ENCODE data around the gene VPS35L.

The VPS35L gene

DNA sequence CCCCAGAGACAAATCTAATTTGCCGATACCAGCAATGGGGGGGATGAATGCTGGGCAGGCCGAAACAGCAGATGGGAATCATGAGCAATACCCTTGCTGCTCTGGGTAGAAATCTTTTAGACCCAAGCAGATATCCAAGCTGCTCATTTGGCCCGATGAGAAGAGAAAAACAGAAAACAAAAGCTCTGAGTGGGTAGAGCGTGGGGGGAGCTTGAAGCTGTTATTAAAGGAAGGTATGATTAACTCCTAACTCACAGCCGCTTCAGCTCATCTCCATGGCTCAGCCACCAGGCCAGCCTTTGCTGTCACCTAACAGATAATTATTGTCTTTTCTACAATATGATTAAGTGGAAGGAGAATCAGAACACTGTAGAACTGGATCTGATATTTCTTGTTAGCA lies 58.3 kb downstream of the VPS35L start:
- DNase-seq (ENCODE audit: low read depth) = peak; percentile 2
- H3K4me3 ChIP-seq (ENCODE audit: control insufficient read depth, low read depth, low read length) = no peak overlapping the region
- TF ChIP-seq CTCF (conservative IDR thresholded peaks at IDR 0.05; ENCODE audit: control insufficient read depth, insufficient read depth, low read depth, low read length) = no peak

DNA sequence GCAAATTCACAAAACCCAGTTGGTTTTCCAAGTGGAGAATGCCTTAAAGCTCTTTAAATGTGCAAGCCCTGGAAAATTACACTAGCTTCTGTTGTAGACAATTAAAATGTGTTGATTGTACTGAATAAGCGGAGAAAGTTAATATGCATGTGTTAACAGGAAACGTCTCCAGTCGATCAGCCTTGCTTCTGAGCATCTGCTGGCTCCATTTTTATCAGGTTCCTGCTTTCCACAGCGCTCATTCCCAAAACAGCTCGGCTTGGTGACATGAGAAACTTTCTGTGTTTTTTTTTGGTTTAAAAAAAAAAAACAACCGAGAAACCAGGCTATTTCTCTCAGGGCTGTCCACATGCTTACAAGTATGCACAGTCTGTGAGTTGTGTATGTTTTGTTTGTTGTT lies 60.7 kb downstream of the VPS35L start:
- H3K4me3 ChIP-seq (ENCODE audit: control insufficient read depth, low read depth, low read length) = no peak overlapping the region
- no peak for DNase-seq (ENCODE audit: low read depth)
- TF ChIP-seq CTCF (conservative IDR thresholded peaks at IDR 0.05; ENCODE audit: control insufficient read depth, insufficient read depth, low read depth, low read length) = no peak

DNA sequence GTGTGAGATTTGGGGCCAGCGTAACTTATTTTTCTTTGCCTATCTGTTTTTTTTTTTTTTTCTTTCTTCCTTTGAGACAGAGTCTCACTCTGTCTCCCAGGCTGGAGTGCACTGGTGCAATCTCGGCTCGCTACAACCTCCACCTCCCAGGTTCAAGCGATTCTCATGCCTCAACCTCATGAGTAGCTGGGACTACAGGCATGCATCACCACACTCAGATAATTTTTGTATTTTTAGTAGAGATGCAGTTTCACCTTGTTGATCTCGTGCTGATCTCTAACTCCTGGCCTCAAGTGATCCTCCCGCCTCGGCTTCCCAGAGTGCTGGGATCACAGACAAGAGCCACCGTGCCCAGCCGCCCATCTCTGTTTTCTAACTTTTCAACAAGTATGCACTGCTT lies 63.4 kb downstream of the VPS35L start:
- DNase-seq (ENCODE audit: low read depth) = no peak
- H3K4me3 ChIP-seq (ENCODE audit: control insufficient read depth, low read depth, low read length) = no peak overlapping the region
- TF ChIP-seq CTCF (conservative IDR thresholded peaks at IDR 0.05; ENCODE audit: control insufficient read depth, insufficient read depth, low read depth, low read length) = no peak

DNA sequence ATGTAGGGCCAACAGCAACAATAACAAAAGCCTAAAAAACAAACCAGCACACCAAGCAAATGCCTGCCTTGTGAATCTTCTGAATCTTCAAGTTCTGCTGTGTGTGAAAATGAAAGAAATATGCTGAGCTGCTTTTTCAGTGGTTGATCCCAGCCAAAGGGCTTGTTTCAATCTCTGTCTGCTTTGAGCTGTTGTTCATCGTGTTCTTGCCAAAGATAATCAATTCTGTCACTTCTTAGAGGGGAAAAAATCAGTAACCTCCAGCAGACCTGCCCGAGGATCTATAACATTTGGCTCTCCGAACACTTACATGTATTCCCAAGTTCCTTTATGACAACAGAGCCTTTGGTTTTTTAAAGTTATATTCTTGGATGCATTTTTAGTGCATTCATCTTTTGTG lies 65.9 kb downstream of the VPS35L start:
- DNase-seq (ENCODE audit: low read depth) = no peak
- H3K4me3 ChIP-seq (ENCODE audit: control insufficient read depth, low read depth, low read length) = no peak overlapping the region
- no peak for TF ChIP-seq CTCF (conservative IDR thresholded peaks at IDR 0.05; ENCODE audit: control insufficient read depth, insufficient read depth, low read depth, low read length)

DNA sequence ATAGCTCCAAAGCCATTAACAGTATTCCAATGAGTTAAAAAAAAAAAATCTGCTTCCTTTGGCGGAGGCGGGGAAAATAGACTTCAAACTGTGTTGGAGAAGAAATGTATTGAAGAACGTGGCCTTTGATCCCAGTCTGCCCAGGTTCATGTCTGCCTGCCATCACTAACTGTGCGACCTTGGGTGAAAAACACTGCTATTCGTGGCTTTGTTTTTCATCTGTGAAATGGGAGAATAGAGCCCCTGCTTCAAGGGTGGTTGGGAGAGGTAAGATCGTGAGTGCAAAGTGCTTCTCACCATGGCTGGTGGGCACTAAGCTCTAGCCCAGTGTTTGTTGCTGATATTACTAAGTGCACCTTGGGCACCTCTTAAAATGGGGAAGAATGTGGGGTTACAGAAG lies 69.5 kb downstream of the VPS35L start:
- DNase-seq (ENCODE audit: low read depth) = no peak
- no peak overlapping the region for H3K4me3 ChIP-seq (ENCODE audit: control insufficient read depth, low read depth, low read length)
- TF ChIP-seq CTCF (conservative IDR thresholded peaks at IDR 0.05; ENCODE audit: control insufficient read depth, insufficient read depth, low read depth, low read length) = no peak

GRCh38 chr16:19636436-19637267 lies 81.1 kb downstream of the VPS35L start:
- no peak overlapping the region for H3K4me3 ChIP-seq (ENCODE audit: control insufficient read depth, low read depth, low read length)
- no peak for TF ChIP-seq CTCF (conservative IDR thresholded peaks at IDR 0.05; ENCODE audit: control insufficient read depth, insufficient read depth, low read depth, low read length)
- no peak for DNase-seq (ENCODE audit: low read depth)
